ENCODE results near the gene RAB31.

Gene RAB31

GRCh38 chr18:9831036-9831722 is 123.1 kb downstream of the RAB31 start:
- in situ Hi-C loops (cut with MboI; ENCODE audit: low sequenced_read_pairs): no loop called here

- in situ Hi-C loops (cut with MboI; ENCODE audit: low sequenced_read_pairs): no loop called here
Measured at GRCh38 chr18:9831723-9832199, 123.7 kb downstream of the RAB31 start.

- in situ Hi-C loops (cut with MboI; ENCODE audit: low sequenced_read_pairs): no loop called here
Measured at GRCh38 chr18:9832871-9833270, 124.8 kb downstream of the RAB31 start.

- in situ Hi-C loops (cut with MboI; ENCODE audit: low sequenced_read_pairs): no loop called here
Measured at GRCh38 chr18:9834551-9834950, 126.5 kb downstream of the RAB31 start.

- in situ Hi-C loops (cut with MboI; ENCODE audit: low sequenced_read_pairs): no loop called here
Measured at GRCh38 chr18:9835113-9835755, 127.1 kb downstream of the RAB31 start.

- in situ Hi-C loops (cut with MboI; ENCODE audit: low sequenced_read_pairs): no loop called here
Measured at GRCh38 chr18:9835825-9836224, 127.7 kb downstream of the RAB31 start.

- in situ Hi-C loops (cut with MboI; ENCODE audit: low sequenced_read_pairs): no loop called here
Measured at GRCh38 chr18:9838144-9838877, 130.2 kb downstream of the RAB31 start.

- in situ Hi-C loops (cut with MboI; ENCODE audit: low sequenced_read_pairs): no loop called here
Measured at GRCh38 chr18:9839211-9839610, 131.1 kb downstream of the RAB31 start.

GRCh38 chr18:9839853-9840252 is 131.8 kb downstream of the RAB31 start:
- in situ Hi-C loops (cut with MboI; ENCODE audit: low sequenced_read_pairs): no loop called here

- in situ Hi-C loops (cut with MboI; ENCODE audit: low sequenced_read_pairs): no loop called here
Measured at GRCh38 chr18:9841752-9842151, 133.7 kb downstream of the RAB31 start.

GRCh38 chr18:9842448-9842847 is 134.3 kb downstream of the RAB31 start:
- in situ Hi-C loops (cut with MboI; ENCODE audit: low sequenced_read_pairs): no loop called here

GRCh38 chr18:9845256-9845655 is 137.2 kb downstream of the RAB31 start:
- in situ Hi-C loops (cut with MboI; ENCODE audit: low sequenced_read_pairs): no loop called here

- in situ Hi-C loops (cut with MboI; ENCODE audit: low sequenced_read_pairs): no loop called here
Measured at GRCh38 chr18:9846162-9846925, 138.2 kb downstream of the RAB31 start.

- in situ Hi-C loops (cut with MboI; ENCODE audit: low sequenced_read_pairs): no loop called here
Measured at GRCh38 chr18:9848170-9848879, 140.2 kb downstream of the RAB31 start.

- in situ Hi-C loops (cut with MboI; ENCODE audit: low sequenced_read_pairs): no loop called here
Measured at GRCh38 chr18:9849407-9850283, 141.5 kb downstream of the RAB31 start.

GRCh38 chr18:9850309-9850708 is 142.2 kb downstream of the RAB31 start:
- in situ Hi-C loops (cut with MboI; ENCODE audit: low sequenced_read_pairs): no loop called here

- in situ Hi-C loops (cut with MboI; ENCODE audit: low sequenced_read_pairs): no loop called here
Measured at GRCh38 chr18:9851511-9851910, 143.4 kb downstream of the RAB31 start.

GRCh38 chr18:9852266-9853081 is 144.4 kb downstream of the RAB31 start:
- in situ Hi-C loops (cut with MboI; ENCODE audit: low sequenced_read_pairs): no loop called here
